Measurements from ENCODE around the gene MYOM3.

The MYOM3 gene

DNA sequence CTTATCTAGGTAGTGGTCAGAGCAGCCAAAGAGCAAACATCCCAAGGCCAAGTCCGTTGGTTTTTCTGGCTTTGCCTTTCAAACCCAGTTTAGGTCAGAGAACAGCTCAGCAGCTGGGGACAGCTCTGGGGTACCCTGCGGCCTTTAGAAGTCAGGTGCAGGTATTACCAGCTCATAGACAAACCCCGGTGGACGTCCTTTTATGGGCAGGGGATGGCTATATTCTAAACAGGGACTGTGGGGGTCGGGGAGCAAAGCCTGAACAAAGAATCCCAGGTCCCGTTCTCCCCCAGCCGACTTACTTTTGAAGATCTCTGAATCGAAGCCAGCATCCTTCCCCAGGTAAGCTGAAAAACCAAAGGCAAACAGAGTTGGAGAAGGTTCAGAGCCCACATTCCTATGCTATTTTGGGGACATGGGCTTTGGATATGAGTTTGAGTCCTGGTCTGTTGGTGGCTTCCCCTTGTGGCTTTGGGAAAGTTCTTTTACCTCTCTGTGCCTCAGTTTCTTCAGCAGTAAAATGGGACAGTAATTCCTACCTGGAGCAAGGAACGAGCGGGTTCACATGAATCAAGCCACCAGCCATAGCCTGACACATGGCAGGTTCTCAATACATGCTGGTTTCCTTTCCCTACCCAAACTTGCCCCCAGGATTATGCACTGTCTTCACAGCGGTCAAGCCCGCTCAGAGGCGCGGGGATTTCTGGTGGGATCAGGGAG is 16.6 kb downstream of the MYOM3 start:
- DNase-seq: no peak

DNA sequence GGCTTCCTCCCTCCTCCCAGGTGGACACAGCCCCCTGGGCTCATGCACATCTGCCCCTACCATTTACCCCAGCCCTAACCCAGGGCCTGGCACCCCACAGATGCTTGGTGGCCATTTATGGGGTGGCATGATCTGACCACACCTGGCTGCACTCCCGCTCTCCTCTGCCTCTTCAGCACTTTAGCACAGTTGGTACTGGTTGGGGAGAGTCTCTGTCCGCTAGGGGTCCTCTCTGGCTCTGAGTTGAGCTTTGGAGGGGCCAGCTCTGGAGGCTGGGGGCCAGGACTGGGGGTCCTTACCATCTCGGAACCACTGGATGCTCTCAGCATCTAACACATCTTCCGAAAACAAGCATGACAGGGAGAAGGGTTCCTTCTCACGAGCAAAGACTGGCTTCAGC is 17.4 kb downstream of the MYOM3 start:
- DNase-seq: no peak

DNA sequence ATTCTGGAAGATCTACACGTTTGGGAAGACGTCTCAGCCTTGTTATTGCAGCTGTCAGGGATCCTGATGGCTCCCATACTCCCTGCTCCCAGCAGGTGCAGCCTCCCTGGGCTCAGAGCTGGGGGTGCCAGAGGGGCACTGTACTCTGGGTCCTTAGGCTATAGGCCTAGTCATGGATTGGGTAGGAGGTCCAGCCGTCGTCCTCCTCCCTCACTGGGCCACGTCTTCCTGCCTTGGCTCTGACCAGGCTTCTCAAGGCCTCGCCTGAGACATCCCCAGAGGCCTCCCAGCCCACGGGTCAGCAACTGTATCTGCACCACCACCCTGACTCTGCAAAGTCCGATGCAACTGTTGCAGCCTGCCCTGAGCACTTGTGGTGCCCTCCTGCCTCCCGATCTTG is 18.2 kb downstream of the MYOM3 start:
- no peak for DNase-seq

DNA sequence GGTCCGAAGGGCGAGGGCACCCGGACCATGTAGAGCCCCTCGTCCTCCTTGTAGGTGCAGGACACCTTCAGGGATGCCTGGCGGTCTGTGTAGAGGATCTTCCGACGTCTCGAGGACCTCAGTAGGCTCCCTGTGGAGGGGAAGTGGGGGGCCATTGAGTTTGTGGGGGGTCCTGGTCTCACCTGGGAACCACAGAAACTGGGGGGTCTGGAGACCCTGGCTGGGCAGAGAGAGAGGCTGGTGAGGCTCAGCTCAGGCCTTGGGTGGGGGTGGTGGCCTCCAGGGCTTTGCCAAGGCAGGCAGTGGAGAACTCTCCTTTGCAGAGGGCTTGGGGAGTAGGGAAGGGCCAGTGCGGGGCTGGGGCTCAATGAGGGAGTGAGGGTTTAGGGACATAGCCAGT is 19.0 kb downstream of the MYOM3 start:
- DNase-seq: no peak

DNA sequence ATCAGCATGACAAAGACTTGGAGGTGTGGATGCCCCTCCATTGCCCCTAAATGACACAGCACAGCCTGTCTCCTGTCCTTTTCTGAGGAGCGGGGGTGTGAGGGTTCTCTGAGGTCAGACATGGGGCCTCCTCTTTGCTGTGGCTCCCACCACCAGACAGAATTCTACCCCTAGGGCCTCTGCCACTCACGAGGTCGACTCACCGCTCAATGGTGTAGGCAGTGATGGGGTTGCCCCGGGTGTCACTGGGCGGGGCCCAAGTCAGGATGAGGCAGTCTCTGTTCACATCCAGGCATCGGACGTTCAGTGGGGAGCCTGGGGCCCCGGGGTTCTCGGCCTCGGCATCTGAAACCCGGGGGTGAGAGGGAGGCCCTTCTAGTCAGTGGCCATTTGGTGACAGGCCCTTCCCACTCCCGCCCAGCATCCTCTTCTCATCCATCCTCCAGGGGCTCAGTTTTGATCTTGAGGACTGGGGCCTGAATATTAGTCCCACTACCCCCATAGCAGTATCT is 19.9 kb downstream of the MYOM3 start:
- no peak for DNase-seq

DNA sequence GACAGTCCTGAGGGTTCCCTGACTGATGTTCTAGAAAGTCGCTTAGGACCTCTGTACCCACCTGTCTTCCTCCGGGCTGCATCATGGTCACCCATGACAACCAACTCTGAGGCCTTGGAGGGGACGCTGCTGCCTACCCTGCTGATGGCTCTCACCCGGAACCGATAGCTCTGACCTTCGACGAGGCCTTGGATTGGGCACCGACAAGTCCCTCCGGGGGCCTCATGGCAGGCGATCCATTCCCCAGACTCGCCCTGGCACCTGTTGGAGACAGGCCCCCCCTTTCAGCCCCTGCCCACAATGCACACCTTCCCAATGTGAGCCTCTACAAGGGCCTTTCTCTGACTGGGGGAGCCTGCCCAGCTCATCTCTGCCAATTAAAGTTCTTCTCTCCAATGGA is 21.2 kb downstream of the MYOM3 start:
- DNase-seq: no peak

DNA sequence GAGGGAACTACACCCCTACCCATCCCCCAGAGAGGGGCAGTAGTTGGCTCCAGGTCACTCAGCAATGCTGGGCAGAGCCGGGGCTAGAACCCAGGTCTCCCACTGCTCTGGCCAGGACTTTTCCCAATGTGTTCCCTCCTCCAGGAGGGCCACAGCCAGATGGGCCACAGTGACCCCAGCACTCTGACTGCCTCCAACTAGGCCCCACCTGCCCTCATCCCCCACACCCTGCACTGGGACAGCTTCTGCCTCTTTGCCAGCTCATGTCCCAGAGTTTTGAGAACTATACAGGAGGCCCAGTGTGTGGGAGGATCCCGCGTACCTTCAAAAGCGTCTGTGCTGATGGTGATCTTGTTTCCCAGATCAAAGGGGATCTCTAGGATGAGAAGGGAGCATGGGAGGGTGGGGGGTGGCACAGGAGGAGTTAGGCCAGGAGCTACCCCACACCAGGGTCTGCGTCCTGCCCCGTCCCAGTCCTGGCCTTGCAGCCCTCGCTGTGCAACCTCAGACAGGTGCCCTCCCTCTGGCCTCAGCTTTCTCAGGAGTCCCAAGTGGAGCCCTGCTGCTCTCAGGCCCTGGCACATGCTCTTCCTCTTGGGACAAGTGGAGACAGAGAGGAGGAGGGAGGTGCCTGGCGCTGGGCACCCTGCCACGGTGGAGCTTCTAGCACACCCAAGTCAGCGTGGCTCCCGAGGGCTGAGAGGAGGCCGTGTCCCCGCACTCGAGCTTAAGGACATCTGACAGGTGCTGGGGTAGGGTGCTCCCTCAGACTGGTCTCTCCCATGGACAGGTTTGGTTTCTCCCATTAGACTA is 22.0 kb downstream of the MYOM3 start:
- DNase-seq: no peak

DNA sequence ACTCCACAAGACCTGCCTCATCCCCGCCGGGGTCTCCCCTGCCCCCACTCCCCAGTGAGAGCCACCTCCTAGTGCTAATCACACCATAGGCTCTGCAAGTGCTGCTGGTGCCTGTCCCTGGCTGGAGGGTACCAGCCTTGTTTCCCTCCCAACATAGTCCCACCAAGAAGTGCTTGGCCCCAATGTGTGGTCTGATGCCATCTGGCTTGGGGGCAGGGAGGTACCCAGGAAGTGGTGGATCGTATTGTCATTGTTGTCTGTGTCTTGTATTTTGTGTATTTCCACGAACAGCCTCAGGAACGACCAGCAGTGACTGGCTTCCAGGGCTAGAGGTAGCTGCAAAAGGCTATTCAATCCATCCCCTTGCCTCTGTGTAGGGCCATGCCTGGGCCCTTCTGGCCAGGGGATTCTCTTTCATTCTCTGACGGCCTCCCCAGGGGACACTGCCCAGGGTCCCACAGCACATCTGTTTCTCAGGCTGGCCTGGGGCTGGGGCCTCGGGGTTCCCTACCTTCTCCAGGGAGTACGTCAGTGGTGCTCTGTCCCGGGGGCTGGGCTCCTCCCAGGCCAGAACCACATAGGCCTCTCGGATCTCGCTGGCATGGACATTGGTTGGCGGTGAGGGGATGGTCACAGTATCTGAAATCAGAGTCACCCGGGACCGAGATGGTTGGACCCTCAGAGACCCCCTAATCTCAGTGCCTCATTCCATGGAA is 22.8 kb downstream of the MYOM3 start:
- DNase-seq: no peak

DNA sequence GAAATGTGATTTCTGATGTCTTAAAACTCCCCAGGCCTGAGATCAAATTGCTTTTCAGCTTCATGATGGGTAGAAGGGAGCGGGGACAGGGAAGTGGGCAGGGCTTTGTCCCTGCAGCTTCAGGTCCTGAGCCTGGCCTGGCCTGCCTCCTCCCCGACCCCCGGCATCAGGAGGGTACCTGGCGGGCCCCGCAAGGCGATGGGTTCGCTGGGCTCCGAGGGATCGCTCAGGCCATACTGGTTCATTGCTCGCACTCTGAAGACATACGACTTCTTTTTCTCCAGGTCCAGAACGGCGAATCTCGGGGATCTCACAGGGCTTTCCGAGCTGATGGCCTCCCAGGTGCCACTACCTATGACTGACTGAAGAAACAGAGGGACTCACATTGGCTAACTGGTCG is 25.5 kb downstream of the MYOM3 start:
- DNase-seq: no peak

DNA sequence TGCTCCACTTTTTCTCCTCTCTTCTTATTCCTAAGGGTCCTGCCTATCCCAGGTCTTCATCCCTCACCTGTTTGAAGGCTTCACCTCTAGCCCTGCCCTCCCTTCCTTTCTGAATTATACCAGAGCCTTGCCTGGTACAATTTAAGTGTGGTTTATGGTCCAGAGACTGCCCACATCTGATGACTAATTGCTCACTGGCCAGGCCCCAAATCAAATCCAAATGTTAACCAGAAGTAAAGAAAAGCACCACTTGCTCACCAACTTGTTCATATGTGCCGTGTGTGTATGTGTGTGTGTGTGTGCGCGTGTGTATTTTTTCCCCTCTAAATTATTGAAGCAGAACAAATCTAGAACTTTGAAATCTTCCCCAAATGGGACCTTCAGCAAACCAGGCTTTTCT is 26.4 kb downstream of the MYOM3 start:
- DNase-seq: no peak

DNA sequence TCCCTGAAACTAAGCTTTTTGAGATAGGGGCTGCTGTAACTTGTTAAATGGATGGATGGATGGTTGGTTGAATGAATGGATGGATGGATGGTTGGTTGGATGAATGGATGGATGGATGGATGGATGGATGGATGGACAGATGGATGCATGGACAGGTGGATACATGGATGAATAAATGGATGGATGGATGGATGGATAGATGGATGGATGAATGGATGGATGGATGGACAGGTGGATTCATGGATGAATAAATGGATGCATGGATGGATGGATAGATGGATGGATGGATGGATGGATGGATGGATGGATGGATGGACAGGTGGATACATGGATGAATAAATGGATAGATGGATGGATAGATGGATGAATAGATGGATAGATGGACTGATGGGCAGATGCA is 26.9 kb downstream of the MYOM3 start:
- DNase-seq: no peak

DNA sequence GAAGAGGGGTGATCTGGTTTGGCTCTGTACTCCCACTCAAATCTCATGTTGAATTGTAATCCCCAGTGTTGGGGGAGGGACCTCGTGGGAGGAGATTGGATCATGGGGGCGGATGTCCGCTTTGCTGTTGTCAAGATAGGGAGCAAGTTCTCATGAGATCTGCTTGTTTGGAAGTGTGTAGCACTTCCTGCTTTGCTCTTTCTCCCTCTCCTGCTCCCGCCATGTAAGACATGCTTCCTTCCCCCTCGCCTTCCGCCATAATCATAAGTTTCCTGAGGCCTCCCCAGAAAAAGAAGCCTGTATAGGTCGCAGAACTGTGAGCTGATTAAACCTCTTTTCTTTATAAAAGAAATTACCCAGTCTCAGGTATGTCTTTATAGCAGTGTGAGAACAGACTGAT is 27.9 kb downstream of the MYOM3 start:
- no peak for DNase-seq

DNA sequence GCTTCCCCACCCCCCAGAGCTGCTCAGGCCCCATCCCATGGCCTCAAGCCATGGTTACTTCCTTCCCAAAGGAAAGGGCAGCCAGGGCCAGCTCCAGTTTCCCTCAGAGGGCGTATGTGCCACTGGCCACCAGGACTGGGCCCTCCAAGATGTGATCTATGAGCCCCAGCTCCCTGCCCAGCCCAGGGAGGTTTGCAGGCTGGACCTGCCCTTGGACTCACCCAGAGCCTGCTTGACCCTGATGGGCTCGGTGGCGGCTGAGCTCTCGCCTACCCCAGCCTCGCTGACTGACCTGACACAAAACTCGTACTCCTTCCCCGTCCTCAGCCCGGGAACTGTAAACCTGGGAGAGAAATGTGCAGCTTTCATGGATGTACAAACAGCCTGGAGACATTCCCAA is 29.6 kb downstream of the MYOM3 start:
- DNase-seq: no peak

DNA sequence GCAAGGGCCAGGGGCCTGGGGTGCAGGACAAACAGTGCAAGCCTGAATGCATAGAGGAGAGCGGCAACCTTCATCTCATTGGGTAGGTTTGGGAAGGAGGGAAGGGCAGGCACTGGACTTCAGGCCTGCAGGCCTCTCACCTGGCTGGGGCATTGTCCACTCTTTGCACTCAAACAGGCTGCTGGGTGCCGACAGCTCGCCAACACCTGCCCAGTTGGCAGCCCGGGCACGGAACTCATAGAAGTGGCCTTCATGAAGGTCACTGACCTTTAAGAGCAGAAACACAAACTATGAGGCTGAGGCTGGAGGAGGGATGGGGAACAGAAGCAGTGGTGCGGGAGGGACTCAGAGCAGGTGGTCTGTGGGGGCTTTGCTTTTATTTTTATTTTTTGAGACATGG is 30.7 kb downstream of the MYOM3 start:
- DNase-seq: no peak

DNA sequence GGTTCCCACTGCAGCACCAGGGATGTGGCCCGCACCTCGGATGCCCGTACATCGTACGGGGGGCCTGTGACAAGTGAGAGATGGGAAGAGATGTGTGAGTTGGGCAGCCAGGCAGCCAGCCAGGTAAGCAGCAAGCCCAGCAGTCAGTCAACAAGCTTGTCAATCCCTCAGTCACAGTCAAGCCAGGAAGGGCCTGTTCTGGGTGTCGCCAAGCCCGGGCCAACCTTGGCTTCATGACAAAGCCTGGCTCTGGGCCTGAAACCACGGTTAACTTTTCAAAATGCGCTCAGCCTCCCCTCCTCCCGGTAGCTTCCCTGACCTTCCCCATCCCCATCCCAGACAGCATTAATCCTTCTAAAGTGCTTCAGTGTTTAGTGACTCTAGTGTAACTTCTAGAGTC is 31.8 kb downstream of the MYOM3 start:
- no peak for DNase-seq

DNA sequence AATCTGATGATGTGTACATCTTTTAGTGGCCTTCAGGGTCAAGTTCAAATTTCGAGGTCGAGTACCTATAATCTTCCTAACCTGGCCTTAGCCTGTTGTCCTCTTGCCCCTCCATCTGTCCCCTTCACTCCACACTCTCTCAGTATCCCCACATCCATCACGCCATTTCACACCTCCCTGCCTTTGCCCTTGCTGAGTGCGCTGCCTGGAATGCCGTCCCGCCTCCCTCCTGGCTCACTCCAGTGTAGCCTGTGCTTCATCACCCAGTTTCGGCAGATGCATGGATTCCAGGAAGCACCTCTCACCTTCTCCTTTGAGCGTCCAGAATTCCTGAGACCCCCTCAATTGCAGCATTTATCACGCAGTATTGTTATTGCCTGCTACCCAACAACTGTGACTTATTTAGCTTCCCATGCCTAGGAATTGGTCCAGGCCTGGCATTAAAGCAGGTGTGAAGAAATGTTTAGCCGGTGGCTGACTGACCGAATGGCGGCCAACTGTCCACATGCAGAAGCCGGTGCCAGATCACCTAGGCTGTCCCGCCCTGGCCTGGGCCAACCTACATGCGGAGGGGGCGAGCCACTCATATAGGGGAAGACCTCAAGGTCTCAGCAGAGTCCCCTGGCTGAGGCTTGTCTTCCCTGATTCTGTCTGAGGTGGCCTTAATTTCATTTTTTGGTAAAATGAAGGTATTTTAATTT is 34.5 kb downstream of the MYOM3 start:
- DNase-seq: no peak

DNA sequence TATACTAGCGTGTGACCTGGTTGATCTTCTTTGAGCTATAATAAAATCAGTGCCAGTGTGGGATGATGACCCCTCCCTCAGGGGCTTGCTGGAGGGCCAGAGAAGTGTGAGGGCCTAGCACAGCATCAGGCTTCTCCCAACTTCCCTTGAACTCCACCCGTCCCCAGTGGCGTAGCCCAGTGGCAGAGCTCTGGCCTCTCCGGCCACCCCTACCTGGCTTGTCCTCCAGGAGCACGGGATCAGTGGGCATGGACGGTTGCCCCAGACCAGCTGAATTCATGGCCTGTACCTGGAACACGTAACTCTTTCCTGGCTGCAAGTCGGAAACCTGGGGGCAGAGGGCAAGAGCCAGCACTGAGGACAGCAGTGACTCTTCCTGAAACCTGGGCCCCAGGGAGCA is 36.0 kb downstream of the MYOM3 start:
- DNase-seq: no peak

DNA sequence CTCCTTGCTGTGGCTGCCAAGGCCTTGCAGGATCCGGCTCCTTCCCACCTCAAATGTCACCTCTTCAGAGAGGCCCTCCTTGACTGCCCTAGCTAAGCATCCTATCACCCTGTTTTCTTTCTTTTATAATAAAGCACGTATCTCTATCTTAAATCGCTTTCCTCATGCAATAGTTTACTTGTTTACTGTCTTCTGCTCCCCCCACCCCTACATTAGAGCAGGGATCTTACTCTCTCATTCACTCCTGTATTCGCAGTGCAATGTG is 36.4 kb downstream of the MYOM3 start:
- no peak for DNase-seq

DNA sequence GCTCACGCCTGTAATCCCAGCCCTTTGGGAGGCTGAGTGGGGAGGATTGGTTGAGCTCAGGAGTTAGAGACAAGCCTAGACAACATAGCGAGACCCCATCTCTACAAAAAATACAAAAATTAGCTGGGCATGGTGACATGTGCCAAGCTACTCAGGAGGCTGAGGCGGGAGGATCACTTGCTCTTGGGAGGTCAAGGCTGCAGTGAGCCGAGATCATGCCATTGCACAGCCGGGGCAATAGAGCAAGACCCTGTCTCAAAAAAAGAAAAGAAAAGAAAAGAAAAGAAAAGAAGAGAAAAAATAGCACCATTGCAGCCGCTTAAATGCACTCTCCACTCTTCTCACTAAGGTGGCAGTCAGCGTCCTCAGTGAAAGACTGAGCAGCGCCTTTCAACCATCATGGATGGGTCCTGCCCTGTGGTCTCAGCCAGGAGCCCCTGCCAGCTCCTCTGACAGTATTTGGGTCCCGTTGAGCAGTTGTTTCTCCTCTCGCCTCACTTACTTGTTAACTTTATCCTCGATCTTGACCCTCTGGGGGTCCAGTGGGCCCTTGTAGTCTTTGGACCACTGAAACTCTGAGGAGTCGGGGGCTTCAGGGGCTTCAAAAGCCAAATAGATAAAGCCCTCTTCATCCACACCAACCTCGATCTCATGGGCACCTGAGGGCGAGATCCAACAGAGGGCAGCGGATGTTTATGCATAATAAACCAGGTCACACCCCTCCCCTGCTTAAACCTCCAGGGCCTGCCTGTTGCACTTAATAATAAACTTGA is 36.9 kb downstream of the MYOM3 start:
- no peak for DNase-seq

DNA sequence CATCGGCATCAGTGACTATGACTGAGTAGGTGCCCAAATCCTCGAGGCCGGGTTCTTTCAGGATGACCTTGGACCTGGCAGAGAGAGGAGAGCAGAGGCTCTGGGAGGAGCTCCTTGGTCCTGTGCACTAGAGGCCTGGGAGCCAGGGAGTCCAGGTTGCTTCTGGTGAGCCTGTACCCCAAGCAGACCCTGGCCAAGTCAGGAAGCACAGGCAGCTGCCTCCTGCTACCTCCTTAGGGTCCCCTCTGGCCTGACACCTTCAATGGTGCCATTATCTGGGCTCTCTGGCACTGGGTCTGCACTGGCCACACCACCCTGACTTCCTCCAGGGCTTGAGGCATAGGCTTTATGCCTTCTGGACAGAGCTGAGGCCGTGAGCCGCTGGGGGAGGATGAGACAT is 37.7 kb downstream of the MYOM3 start:
- DNase-seq: no peak

DNA sequence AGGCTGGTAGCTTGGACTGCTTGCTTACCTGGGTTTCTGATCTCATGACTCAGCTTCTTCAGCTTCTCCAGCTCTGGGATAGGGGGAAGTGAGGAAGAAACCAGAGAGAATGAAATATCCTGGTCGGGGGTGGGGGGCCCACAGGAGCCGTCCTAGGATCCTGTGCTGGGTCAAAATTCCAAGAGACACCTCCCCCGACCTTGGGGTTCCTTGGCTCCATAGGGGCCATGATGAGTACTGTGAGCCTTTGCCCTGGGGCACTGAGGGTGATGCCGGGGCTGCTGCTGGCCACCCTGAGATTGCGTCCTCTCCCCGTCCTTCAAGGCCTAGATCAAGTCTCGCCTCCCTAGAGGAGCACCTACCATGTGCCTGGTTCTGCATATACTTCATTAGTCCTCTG is 40.0 kb downstream of the MYOM3 start:
- no peak for DNase-seq

DNA sequence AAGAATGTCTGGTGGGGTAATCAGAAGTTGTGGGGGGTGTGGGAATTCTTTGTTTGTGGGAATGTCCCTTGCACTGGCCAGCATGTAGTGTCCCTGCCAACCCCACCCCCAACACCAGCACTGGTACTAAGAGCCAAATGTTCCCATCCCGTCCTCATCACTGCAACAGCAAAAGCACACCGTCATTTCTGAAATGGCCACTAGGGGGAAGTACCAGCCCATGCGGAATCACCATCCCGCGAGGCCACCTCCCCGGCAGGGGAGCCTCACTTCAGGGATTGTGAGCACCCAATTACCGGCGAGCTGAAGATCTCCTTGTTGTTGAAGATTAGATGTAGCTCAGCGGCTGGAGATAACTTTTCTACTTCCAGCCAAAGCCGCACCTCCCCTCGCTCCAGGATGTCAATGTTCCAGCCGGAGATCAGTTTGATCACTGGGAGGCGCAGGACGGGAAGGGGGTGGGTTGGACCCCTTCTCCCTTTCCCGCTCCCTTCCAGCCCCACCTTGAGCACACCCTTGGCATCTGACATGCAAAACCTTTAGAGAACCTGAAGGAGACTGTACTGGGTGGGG is 41.0 kb downstream of the MYOM3 start:
- DNase-seq: peak; percentile 52

All from NK-92 treated with Interleukin-12 subunit alpha and Interleukin-12 subunit beta, amount 100 ng/mL, for 24 hours (cell line).